Chondrocyte (in vitro differentiated cells): ENCODE data around the gene ANAPC5. TPM values are rescaled to one million over a fixed set of nuclear protein-coding genes. Genes with fewer than 3 reads are reported as not detected.

Experiments used
- DNase-seq: peaks from one replicate; pipeline ENCODE4 v3.0.0; 2021; ENCODE audit warnings: mixed read lengths, low spot score
- H3K27ac Mint-ChIP-seq: one replicate; pipeline ENCODE4 v1.8.0; 2021; ENCODE audit warnings: mild to moderate bottlenecking, moderate library complexity, mixed read lengths; ENCODE audit not compliant: unreplicated experiment
- H3K27me3 Mint-ChIP-seq: 2 replicates; pipeline ENCODE4 v1.8.0; 2021; ENCODE audit warnings: low read depth, mixed read lengths
- H3K36me3 Mint-ChIP-seq: 2 replicates; pipeline ENCODE4 v1.8.0; 2021; ENCODE audit warnings: low read depth, mixed read lengths
- H3K4me1 Mint-ChIP-seq: 2 replicates; pipeline ENCODE4 v1.8.0; 2021; ENCODE audit warnings: low read depth, mild to moderate bottlenecking, mixed read lengths
- H3K4me3 Mint-ChIP-seq: one replicate; pipeline ENCODE4 v1.8.0; 2021; ENCODE audit warnings: mild to moderate bottlenecking, moderate library complexity, mixed read lengths; ENCODE audit not compliant: unreplicated experiment
- H3K9me3 Mint-ChIP-seq: 2 replicates; pipeline ENCODE4 v1.8.0; 2021; ENCODE audit warnings: low read depth, mixed read lengths
- total RNA-seq: library from RNA; stranded (reverse); gene quantifications from 3 replicates; pipeline ENCODE4 v1.2.1, GENCODE V29; 2021
- TF ChIP-seq, protein P1 (sequence below): fragments of 200-600 bp; sonication (generic); IDR thresholded peaks from 2 replicates; pipeline ENCODE4 v1.5.0; 2021; ENCODE audit warnings: antibody characterized with exemption, mild to moderate bottlenecking, moderate library complexity

Gene ANAPC5
- total RNA-seq, 1 donor from 2014 or later, result 111 TPM

DNA sequence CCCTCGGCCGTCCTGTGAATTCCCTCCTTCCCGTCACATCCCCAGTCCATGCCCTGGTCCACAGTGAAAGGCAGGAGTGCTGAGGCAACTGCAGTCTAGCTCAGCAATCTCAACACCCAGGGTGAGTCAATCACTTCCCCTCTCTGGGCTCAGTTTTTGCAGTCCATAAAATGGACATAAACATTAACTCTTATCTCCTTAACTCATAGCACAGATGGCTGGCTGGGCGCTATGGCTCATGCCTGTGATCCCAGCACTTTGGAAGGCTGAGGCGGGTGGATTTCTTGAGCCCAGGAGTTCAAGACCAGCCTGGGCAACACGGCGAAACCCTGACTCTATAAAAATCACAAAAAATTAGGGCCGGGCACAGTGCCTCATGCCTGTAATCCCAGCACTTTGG, 88.1 kb downstream of the ANAPC5 start:
- DNase-seq, result peak; percentile 7
- Mint-ChIP-seq H3K9me3 (no peaks in the 10 kb centered on the region), H3K27ac (no peak overlapping the region), H3K4me1 (no peaks in the 10 kb centered on the region), H3K4me3 (no peak overlapping the region), H3K27me3 (no peaks in the 10 kb centered on the region), H3K36me3 (peaks cover 30% of the 10 kb centered on the region)
- TF ChIP-seq, protein P1, sequence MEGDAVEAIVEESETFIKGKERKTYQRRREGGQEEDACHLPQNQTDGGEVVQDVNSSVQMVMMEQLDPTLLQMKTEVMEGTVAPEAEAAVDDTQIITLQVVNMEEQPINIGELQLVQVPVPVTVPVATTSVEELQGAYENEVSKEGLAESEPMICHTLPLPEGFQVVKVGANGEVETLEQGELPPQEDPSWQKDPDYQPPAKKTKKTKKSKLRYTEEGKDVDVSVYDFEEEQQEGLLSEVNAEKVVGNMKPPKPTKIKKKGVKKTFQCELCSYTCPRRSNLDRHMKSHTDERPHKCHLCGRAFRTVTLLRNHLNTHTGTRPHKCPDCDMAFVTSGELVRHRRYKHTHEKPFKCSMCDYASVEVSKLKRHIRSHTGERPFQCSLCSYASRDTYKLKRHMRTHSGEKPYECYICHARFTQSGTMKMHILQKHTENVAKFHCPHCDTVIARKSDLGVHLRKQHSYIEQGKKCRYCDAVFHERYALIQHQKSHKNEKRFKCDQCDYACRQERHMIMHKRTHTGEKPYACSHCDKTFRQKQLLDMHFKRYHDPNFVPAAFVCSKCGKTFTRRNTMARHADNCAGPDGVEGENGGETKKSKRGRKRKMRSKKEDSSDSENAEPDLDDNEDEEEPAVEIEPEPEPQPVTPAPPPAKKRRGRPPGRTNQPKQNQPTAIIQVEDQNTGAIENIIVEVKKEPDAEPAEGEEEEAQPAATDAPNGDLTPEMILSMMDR, result no peak

DNA sequence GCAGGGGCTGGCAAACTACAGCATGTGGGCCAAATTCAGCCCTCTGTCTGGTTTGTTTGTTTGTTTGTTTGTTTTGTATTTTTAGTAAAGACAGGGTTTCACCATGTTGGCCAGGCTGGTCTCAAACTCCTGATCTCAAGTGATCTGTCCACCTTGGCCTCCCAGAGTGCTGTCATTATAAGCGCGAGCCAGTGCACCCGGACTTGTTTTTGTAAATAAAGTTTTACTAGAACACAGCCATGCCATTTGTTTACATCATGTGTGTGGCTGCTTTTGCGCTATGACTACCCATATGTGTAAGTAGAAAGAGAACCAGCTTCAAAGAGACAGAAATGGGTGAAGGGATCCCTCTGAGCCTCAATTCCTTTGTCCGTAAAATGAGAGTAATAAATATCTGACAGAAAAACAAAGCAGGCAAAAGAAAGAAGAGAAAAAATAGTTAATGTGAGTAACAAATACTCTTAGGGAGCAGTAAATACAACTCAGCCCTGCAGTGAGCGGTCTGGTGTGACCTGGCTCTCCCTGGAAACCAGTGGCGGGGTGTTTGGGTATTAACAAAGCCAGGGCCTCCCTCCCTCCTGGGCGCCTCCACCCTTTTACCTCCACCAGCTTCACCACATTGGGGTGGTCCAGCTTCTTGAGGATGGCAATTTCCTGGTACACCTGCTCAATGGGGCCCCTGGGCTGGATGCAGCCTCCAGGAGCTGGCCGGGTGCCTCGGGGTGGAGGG, 88.8 kb downstream of the ANAPC5 start:
- H3K27me3 Mint-ChIP-seq, result no peaks in the 10 kb centered on the region
- TF ChIP-seq, protein P1, result no peak
- H3K4me1 Mint-ChIP-seq, result no peaks in the 10 kb centered on the region
- no peak for DNase-seq
- H3K4me3 Mint-ChIP-seq, result no peak overlapping the region
- H3K9me3 Mint-ChIP-seq, result no peaks in the 10 kb centered on the region
- H3K36me3 Mint-ChIP-seq, result peaks cover 35% of the 10 kb centered on the region
- H3K27ac Mint-ChIP-seq, result no peak overlapping the region

DNA sequence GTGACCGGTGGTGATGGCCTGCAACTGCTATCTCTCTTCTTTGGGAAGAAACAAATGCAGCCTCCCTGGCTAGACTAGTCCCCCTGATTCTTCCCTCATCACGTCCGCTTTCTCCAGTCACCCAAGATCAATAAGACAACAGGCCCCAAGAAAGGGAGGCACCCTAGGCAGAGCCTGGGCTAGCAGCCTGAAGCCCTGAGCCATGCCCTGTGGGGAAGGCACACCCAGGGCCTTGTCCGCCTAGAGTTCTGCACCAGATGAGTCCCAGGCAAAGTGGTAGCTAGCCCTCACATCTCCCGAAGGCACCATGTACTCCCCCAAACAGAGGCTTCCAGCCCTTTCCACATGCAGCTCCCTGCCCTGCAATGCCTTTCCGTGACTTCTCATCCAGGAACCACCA, 90.8 kb downstream of the ANAPC5 start:
- Mint-ChIP-seq H3K9me3 (no peaks in the 10 kb centered on the region), H3K4me1 (no peaks in the 10 kb centered on the region), H3K4me3 (no peak overlapping the region), H3K27ac (no peak overlapping the region), H3K36me3 (peaks cover 43% of the 10 kb centered on the region), H3K27me3 (no peaks in the 10 kb centered on the region)
- no peak for DNase-seq
- TF ChIP-seq, protein P1, result no peak

DNA sequence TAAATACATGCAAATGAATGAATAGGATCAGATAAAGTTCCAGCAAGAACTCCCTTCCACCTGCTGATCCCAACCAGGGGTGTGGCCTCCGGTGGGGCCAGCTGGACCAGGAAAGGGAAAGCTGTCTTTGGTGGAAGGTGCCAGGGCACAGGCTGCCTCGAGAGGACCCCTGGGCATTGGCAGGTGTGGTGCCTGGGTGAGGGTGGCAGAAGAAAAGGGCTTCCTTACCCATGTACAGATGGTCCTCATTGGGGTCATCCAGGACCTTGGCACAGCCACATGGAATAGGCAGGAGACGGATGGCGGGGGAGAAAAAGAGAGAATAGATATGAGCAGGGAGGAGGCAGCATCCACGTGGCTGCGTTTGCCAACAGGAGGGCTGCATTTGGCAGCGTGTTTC, 92.1 kb downstream of the ANAPC5 start:
- no peaks in the 10 kb centered on the region for H3K4me1 Mint-ChIP-seq
- no peak overlapping the region for H3K4me3 Mint-ChIP-seq
- DNase-seq, result no peak
- peaks cover 45% of the 10 kb centered on the region for H3K36me3 Mint-ChIP-seq
- no peak overlapping the region for H3K27ac Mint-ChIP-seq
- H3K27me3 Mint-ChIP-seq, result no peaks in the 10 kb centered on the region
- TF ChIP-seq, protein P1, result no peak
- no peaks in the 10 kb centered on the region for H3K9me3 Mint-ChIP-seq

DNA sequence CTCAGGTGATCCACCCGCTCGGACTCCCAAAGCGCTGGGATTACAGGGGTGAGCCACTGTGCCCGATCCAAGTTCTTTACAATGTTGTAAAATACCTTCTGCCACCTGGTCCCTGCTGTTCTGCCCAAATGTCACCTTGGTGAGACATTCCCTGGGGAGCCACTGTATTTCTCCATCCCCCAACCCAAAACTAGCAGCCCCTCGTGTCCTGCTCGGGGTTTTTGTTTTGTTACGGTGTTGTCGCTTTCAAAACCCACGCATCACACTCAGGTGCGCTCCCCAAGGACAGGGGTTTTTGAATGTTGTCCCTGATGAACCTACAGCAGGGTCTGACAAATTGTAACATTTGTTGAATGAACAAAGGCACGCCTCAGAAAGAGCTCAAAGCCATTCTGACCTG, 93.1 kb downstream of the ANAPC5 start:
- Mint-ChIP-seq H3K9me3 (no peaks in the 10 kb centered on the region), H3K27ac (no peak overlapping the region), H3K36me3 (peaks cover 48% of the 10 kb centered on the region), H3K4me1 (no peaks in the 10 kb centered on the region), H3K4me3 (no peak overlapping the region), H3K27me3 (no peaks in the 10 kb centered on the region)
- TF ChIP-seq, protein P1, result no peak
- no peak for DNase-seq

Other genes with a start within 250 kb of the ANAPC5 start
- gene P2RX7, start 219.5 kb downstream of the ANAPC5 start, total RNA-seq, result 0.39 to 1.00 TPM (median 0.47 TPM) in 3 replicates
- gene P2RX4, start 142.3 kb downstream of the ANAPC5 start, total RNA-seq, result 14.7 to 23.3 TPM (median 20.7 TPM) in 3 replicates
- 33.7 to 42.7 TPM (median 36.0 TPM) in 3 replicates for gene CAMKK2, start 55.7 kb downstream of the ANAPC5 start, total RNA-seq
- gene RNF34, start 47.7 kb upstream of the ANAPC5 start, total RNA-seq, result 29.9 to 31.3 TPM (median 31.2 TPM) in 3 replicates
- 21.3 to 25.3 TPM (median 21.8 TPM) in 3 replicates for gene KDM2B, start 228.6 kb upstream of the ANAPC5 start, total RNA-seq